ENCODE results near the gene SIVA1.
A peak's percentile ranks its signal among the peaks of the same experiment; 100 is the strongest.

SIVA1 gene

GRCh38 chr14:104715416-104715815 lies 37.5 kb upstream of the SIVA1 start:
- Mint-ChIP-seq H3K27me3 (no peaks in the 10 kb centered on the region), H3K9me3 (no peaks in the 10 kb centered on the region), H3K27ac (no peak overlapping the region), H3K36me3 (ENCODE audit: low read depth) (peaks cover 11% of the 10 kb centered on the region), H3K4me3 (no peak overlapping the region), H3K4me1 (ENCODE audit: low read depth) (no peaks in the 10 kb centered on the region)

GRCh38 chr14:104715871-104716270 lies 37.1 kb upstream of the SIVA1 start:
- Mint-ChIP-seq H3K4me3 (no peak overlapping the region), H3K27ac (no peak overlapping the region), H3K4me1 (ENCODE audit: low read depth) (no peaks in the 10 kb centered on the region), H3K36me3 (ENCODE audit: low read depth) (peaks cover 10% of the 10 kb centered on the region), H3K27me3 (no peaks in the 10 kb centered on the region), H3K9me3 (no peaks in the 10 kb centered on the region)

GRCh38 chr14:104717137-104717536 lies 35.8 kb upstream of the SIVA1 start:
- no peak overlapping the region for H3K27ac Mint-ChIP-seq
- no peak overlapping the region for H3K4me3 Mint-ChIP-seq
- H3K4me1 Mint-ChIP-seq (ENCODE audit: low read depth), result no peaks in the 10 kb centered on the region
- H3K27me3 Mint-ChIP-seq, result no peaks in the 10 kb centered on the region
- H3K36me3 Mint-ChIP-seq (ENCODE audit: low read depth), result peaks cover 10% of the 10 kb centered on the region
- H3K9me3 Mint-ChIP-seq, result no peaks in the 10 kb centered on the region

GRCh38 chr14:104717646-104718045 lies 35.3 kb upstream of the SIVA1 start:
- Mint-ChIP-seq H3K4me3 (no peak overlapping the region), H3K4me1 (ENCODE audit: low read depth) (no peaks in the 10 kb centered on the region), H3K9me3 (no peaks in the 10 kb centered on the region), H3K36me3 (ENCODE audit: low read depth) (peaks cover 10% of the 10 kb centered on the region), H3K27me3 (no peaks in the 10 kb centered on the region), H3K27ac (no peak overlapping the region)

- H3K4me3 Mint-ChIP-seq, result no peak overlapping the region
- H3K9me3 Mint-ChIP-seq, result no peaks in the 10 kb centered on the region
- no peak overlapping the region for H3K27ac Mint-ChIP-seq
- no peaks in the 10 kb centered on the region for H3K4me1 Mint-ChIP-seq (ENCODE audit: low read depth)
- peaks cover 10% of the 10 kb centered on the region for H3K36me3 Mint-ChIP-seq (ENCODE audit: low read depth)
- no peaks in the 10 kb centered on the region for H3K27me3 Mint-ChIP-seq
Observed at GRCh38 chr14:104718147-104718546, 34.8 kb upstream of the SIVA1 start.

- no peak overlapping the region for H3K27ac Mint-ChIP-seq
- no peak overlapping the region for H3K4me3 Mint-ChIP-seq
- no peaks in the 10 kb centered on the region for H3K4me1 Mint-ChIP-seq (ENCODE audit: low read depth)
- H3K36me3 Mint-ChIP-seq (ENCODE audit: low read depth), result peaks cover 10% of the 10 kb centered on the region
- H3K9me3 Mint-ChIP-seq, result no peaks in the 10 kb centered on the region
- H3K27me3 Mint-ChIP-seq, result no peaks in the 10 kb centered on the region
Observed at GRCh38 chr14:104718871-104719270, 34.1 kb upstream of the SIVA1 start.

GRCh38 chr14:104719343-104719742 lies 33.6 kb upstream of the SIVA1 start:
- Mint-ChIP-seq H3K27me3 (no peaks in the 10 kb centered on the region), H3K4me1 (ENCODE audit: low read depth) (no peaks in the 10 kb centered on the region), H3K9me3 (no peaks in the 10 kb centered on the region), H3K4me3 (no peak overlapping the region), H3K36me3 (ENCODE audit: low read depth) (peaks cover 10% of the 10 kb centered on the region), H3K27ac (no peak overlapping the region)

GRCh38 chr14:104721505-104722431 lies 31.2 kb upstream of the SIVA1 start:
- H3K27me3 Mint-ChIP-seq, result no peaks in the 10 kb centered on the region
- no peak overlapping the region for H3K4me3 Mint-ChIP-seq
- H3K9me3 Mint-ChIP-seq, result no peaks in the 10 kb centered on the region
- no peaks in the 10 kb centered on the region for H3K36me3 Mint-ChIP-seq (ENCODE audit: low read depth)
- no peaks in the 10 kb centered on the region for H3K4me1 Mint-ChIP-seq (ENCODE audit: low read depth)
- no peak overlapping the region for H3K27ac Mint-ChIP-seq

- Mint-ChIP-seq H3K27ac (no peak overlapping the region), H3K36me3 (ENCODE audit: low read depth) (no peaks in the 10 kb centered on the region), H3K4me1 (ENCODE audit: low read depth) (no peaks in the 10 kb centered on the region), H3K27me3 (no peaks in the 10 kb centered on the region), H3K4me3 (no peak overlapping the region), H3K9me3 (no peaks in the 10 kb centered on the region)
Observed at GRCh38 chr14:104722938-104723650, 29.9 kb upstream of the SIVA1 start.

GRCh38 chr14:104723651-104724406 lies 29.1 kb upstream of the SIVA1 start, which contains the start of gene ADSS1:
TSS of gene ADSS1 (plus strand) at chr14:104724229. CDS start at chr14:104724271, 42 bp downstream.
- no peak within 1 kb of the TSS for H3K27ac Mint-ChIP-seq
- no peaks in the 10 kb centered on the region for H3K27me3 Mint-ChIP-seq
- H3K4me3 Mint-ChIP-seq, result peak within 1 kb of the TSS; percentile 43
- no peaks in the 10 kb centered on the region for H3K4me1 Mint-ChIP-seq (ENCODE audit: low read depth)
- no peaks in the 10 kb centered on the region for H3K9me3 Mint-ChIP-seq
- no peaks in the 10 kb centered on the region for H3K36me3 Mint-ChIP-seq (ENCODE audit: low read depth)

- H3K27ac Mint-ChIP-seq, result no peak overlapping the region
- no peaks in the 10 kb centered on the region for H3K27me3 Mint-ChIP-seq
- H3K9me3 Mint-ChIP-seq, result no peaks in the 10 kb centered on the region
- H3K36me3 Mint-ChIP-seq (ENCODE audit: low read depth), result no peaks in the 10 kb centered on the region
- H3K4me1 Mint-ChIP-seq (ENCODE audit: low read depth), result no peaks in the 10 kb centered on the region
- peak overlapping the region; percentile 13 for H3K4me3 Mint-ChIP-seq
Observed at GRCh38 chr14:104724407-104724980, 28.5 kb upstream of the SIVA1 start.

- Mint-ChIP-seq H3K4me1 (ENCODE audit: low read depth) (no peaks in the 10 kb centered on the region), H3K27me3 (no peaks in the 10 kb centered on the region), H3K36me3 (ENCODE audit: low read depth) (no peaks in the 10 kb centered on the region), H3K4me3 (peak overlapping the region; percentile 13), H3K27ac (no peak overlapping the region), H3K9me3 (no peaks in the 10 kb centered on the region)
Observed at GRCh38 chr14:104724981-104725771, 27.8 kb upstream of the SIVA1 start.

- no peaks in the 10 kb centered on the region for H3K36me3 Mint-ChIP-seq (ENCODE audit: low read depth)
- H3K4me1 Mint-ChIP-seq (ENCODE audit: low read depth), result no peaks in the 10 kb centered on the region
- no peaks in the 10 kb centered on the region for H3K9me3 Mint-ChIP-seq
- H3K27me3 Mint-ChIP-seq, result no peaks in the 10 kb centered on the region
- H3K4me3 Mint-ChIP-seq, result no peak overlapping the region
- H3K27ac Mint-ChIP-seq, result no peak overlapping the region
Observed at GRCh38 chr14:104725772-104726548, 27.0 kb upstream of the SIVA1 start.

Measured in stimulated activated naive CD8-positive, alpha-beta T cell treated with anti-CD3 and anti-CD28 coated beads, Interleukin-15, Interleukin-2, amounts not matched to agents 100 ng/mL and 50 ng/mL, for 24 hours (primary cell).